ENCODE measurements around the gene FAHD1.
A peak's percentile ranks its signal among the peaks of the same experiment; 100 is the strongest.

Gene FAHD1

GRCh38 chr16:1826691-1827573, at the start of gene FAHD1, which contains the start of gene HAGH:
Gene FAHD1, plus strand, starts transcription at chr16:1827206. Its CDS starts 33 bp downstream, at chr16:1827239.
Gene HAGH, minus strand, starts transcription at chr16:1826825. Its CDS starts 38 bp downstream, at chr16:1826787.
- peak; percentile 19 for DNase-seq

- DNase-seq, result no peak
These were observed 49.4 kb upstream of the FAHD1 start for GRCh38 chr16:1777375-1778199.

- no peak for DNase-seq
These were observed 48.5 kb upstream of the FAHD1 start for GRCh38 chr16:1778200-1779179.

- DNase-seq, result no peak
These were observed 47.7 kb upstream of the FAHD1 start for GRCh38 chr16:1779234-1779701.

GRCh38 chr16:1779741-1780676, 47.0 kb upstream of the FAHD1 start:
- DNase-seq, result no peak

GRCh38 chr16:1780677-1781072, 46.3 kb upstream of the FAHD1 start:
- no peak for DNase-seq

- no peak for DNase-seq
These were observed 45.8 kb upstream of the FAHD1 start for GRCh38 chr16:1781254-1781653.

GRCh38 chr16:1781758-1782407, 45.1 kb upstream of the FAHD1 start:
- DNase-seq, result no peak

- peak; percentile 90 for DNase-seq
These were observed 44.4 kb upstream of the FAHD1 start, which contains the start of the genes NUBP2 and SPSB3 for GRCh38 chr16:1782408-1783264. Gene NUBP2, plus strand, starts transcription at chr16:1782960. Its CDS starts 61 bp downstream, at chr16:1783021. Gene SPSB3, minus strand, starts transcription at chr16:1782571. Its CDS starts 1,088 bp downstream, at chr16:1781483.

GRCh38 chr16:1784977-1785845, 41.8 kb upstream of the FAHD1 start:
- DNase-seq, result no peak

- DNase-seq, result no peak
These were observed 41.2 kb upstream of the FAHD1 start for GRCh38 chr16:1785846-1786170.

- DNase-seq, result no peak
These were observed 40.6 kb upstream of the FAHD1 start for GRCh38 chr16:1786242-1787055.

- DNase-seq, result no peak
These were observed 40.0 kb upstream of the FAHD1 start for GRCh38 chr16:1787056-1787321.

- DNase-seq, result no peak
These were observed 39.5 kb upstream of the FAHD1 start for GRCh38 chr16:1787322-1788094.

- DNase-seq, result no peak
These were observed 38.8 kb upstream of the FAHD1 start for GRCh38 chr16:1788095-1788707.

- DNase-seq, result no peak
These were observed 38.3 kb upstream of the FAHD1 start for GRCh38 chr16:1788708-1789100.

- no peak for DNase-seq
These were observed 37.4 kb upstream of the FAHD1 start for GRCh38 chr16:1789643-1790045.
